Peyer's patch (tissue), 4 donors: ENCODE measurements around the gene DCTN3. TPM values are rescaled to one million over a fixed set of nuclear protein-coding genes. Genes with fewer than 3 reads are reported as not detected.

ENCODE experiments used
- DNase-seq, 3 donors: peaks; one replicate each; pipeline ENCODE4 v3.0.0-alpha.2; 2017 to 2019
- H3K27ac ChIP-seq, 4 donors: fragments of 200-600 bp; sonication (generic); one replicate each; pipeline ENCODE4 v1.5.1; 2016 to 2019
- H3K27me3 ChIP-seq, 2 donors: fragments of 200-600 bp; sonication (generic); one replicate each; pipeline ENCODE4 v1.5.1; 2019
- H3K36me3 ChIP-seq, 3 donors: fragments of 200-600 bp; sonication (generic); one replicate each; pipeline ENCODE4 v1.5.1; 2016 to 2019
- H3K4me1 ChIP-seq, 4 donors: fragments of 200-600 bp; sonication (generic); one replicate each; pipeline ENCODE4 v1.5.1; 2016 to 2019
- H3K4me3 ChIP-seq, 4 donors: fragments of 200-600 bp; sonication (generic); 1 replicate in 3 of 4; 2 replicates in 1 of 4; pipeline ENCODE4 v1.5.1; 2016 to 2019; ENCODE audit warnings: mild to moderate bottlenecking in 1 of 4
- H3K9me3 ChIP-seq, 4 donors: fragments of 200-600 bp; sonication (generic); one replicate each; pipeline ENCODE4 v1.5.1; 2016 to 2019; ENCODE audit warnings: mild to moderate bottlenecking in 1 of 4
- CTCF ChIP-seq, 6 experiments: fragments of 450-650 bp in 4 of 6; fragments of 200-600 bp in 2 of 6; sonication (generic) in 1 of 6; IDR thresholded peaks; one replicate each; pipeline ENCODE4 v1.5.1; 2017 to 2019; ENCODE audit warnings: antibody characterized with exemption in 6 of 6, mild to moderate bottlenecking in 3 of 6, moderate library complexity in 1 of 6
- POLR2A ChIP-seq, 2 donors: fragments of 450-650 bp; IDR thresholded peaks; one replicate each; pipeline ENCODE4 v1.5.1; 2017; ENCODE audit warnings: antibody characterized with exemption in 2 of 2, mild to moderate bottlenecking in 2 of 2, moderate library complexity in 2 of 2
- total RNA-seq, 4 donors: library from RNA; depleted of rRNA; stranded (reverse); fragments of >200 nt; gene quantifications; one replicate each; pipeline ENCODE4 v1.1.0, GENCODE V29; 2016

The DCTN3 gene
- total RNA-seq, 4 donors from 2014 or later: 37.4 to 70.1 (median 47.5) TPM

- Histone ChIP-seq H3K9me3 (no peaks in the 10 kb centered on the region), H3K4me1 (peaks cover 0 to 47% (median 6%) of the 10 kb centered on the region in 4 donors), H3K27me3 (peaks cover 0 to 17% of the 10 kb centered on the region in 2 donors), H3K36me3 (no peaks in the 10 kb centered on the region), H3K4me3 (peak overlapping the region in 3 of 4 donors; percentile 32 to 47 (median 38)), H3K27ac (no peak overlapping the region)
- no peak for DNase-seq
- TF ChIP-seq CTCF (IDR thresholded peaks at IDR 0.05) (no peak), POLR2A (IDR thresholded peaks at IDR 0.05) (no peak)
Measured at GRCh38 chr9:34578241-34579103, 41.8 kb downstream of the DCTN3 start.

GRCh38 chr9:34577400-34578240 is 42.7 kb downstream of the DCTN3 start:
- Histone ChIP-seq H3K27me3 (peaks cover 0 to 17% of the 10 kb centered on the region in 2 donors), H3K4me1 (peaks cover 0 to 55% (median 6%) of the 10 kb centered on the region in 4 donors), H3K36me3 (no peaks in the 10 kb centered on the region), H3K4me3 (peak overlapping the region in 3 of 4 donors; percentile 32 to 47 (median 38)), H3K27ac (no peak overlapping the region), H3K9me3 (no peaks in the 10 kb centered on the region)
- no peak for DNase-seq
- TF ChIP-seq POLR2A (IDR thresholded peaks at IDR 0.05) (no peak), CTCF (IDR thresholded peaks at IDR 0.05) (no peak)

GRCh38 chr9:34576597-34577399 is 43.5 kb downstream of the DCTN3 start:
- TF ChIP-seq POLR2A (IDR thresholded peaks at IDR 0.05) (no peak), CTCF (IDR thresholded peaks at IDR 0.05) (no peak)
- H3K36me3 ChIP-seq: no peaks in the 10 kb centered on the region
- no peaks in the 10 kb centered on the region for H3K9me3 ChIP-seq
- H3K27me3 ChIP-seq: peaks cover 0 to 17% of the 10 kb centered on the region in 2 donors
- H3K4me1 ChIP-seq: peaks cover 0 to 64% (median 6%) of the 10 kb centered on the region in 4 donors
- H3K27ac ChIP-seq: no peak overlapping the region
- no peak overlapping the region for H3K4me3 ChIP-seq
- DNase-seq: peak in 1 of 3 donors; percentile 58

- TF ChIP-seq CTCF (IDR thresholded peaks at IDR 0.05) (no peak), POLR2A (IDR thresholded peaks at IDR 0.05) (no peak)
- H3K9me3 ChIP-seq: no peaks in the 10 kb centered on the region
- DNase-seq: peak in 1 of 3 donors; percentile 57
- no peak overlapping the region for H3K27ac ChIP-seq
- H3K27me3 ChIP-seq: peaks cover 0 to 17% of the 10 kb centered on the region in 2 donors
- no peaks in the 10 kb centered on the region for H3K36me3 ChIP-seq
- H3K4me1 ChIP-seq: peaks cover 0 to 70% (median 9%) of the 10 kb centered on the region in 4 donors
- no peak overlapping the region for H3K4me3 ChIP-seq
Measured at GRCh38 chr9:34575862-34576596, 44.3 kb downstream of the DCTN3 start.
